Astrocyte of the spinal cord (primary cell): Measurements from ENCODE around the gene GH2.
"Not testable (repeated sequence)": the region's sequence is repeated elsewhere in the genome, so short reads cannot be mapped to it uniquely, and the experiment has no call there.

ENCODE experiments used
- DNase-seq: peaks from one replicate; pipeline ENCODE4 v3.0.0; 2011; ENCODE audit warnings: low read depth, low spot score
- H3K4me3 ChIP-seq: 2 replicates; pipeline ENCODE4 v1.5.1; 2011; ENCODE audit warnings: low read depth, mild to moderate bottlenecking, low read length, moderate library complexity
- in situ Hi-C: cut with HindIII; loops from 2 replicates; pipeline ENCODE4 v1.10.0; 2017; ENCODE audit warnings: low sequenced_read_pairs
- TF ChIP-seq, protein P1 (sequence below): IDR thresholded peaks from 2 replicates; pipeline ENCODE4 v1.5.1; 2012; ENCODE audit warnings: low read depth, mild to moderate bottlenecking, low read length, inconsistent platforms

Gene GH2

DNA sequence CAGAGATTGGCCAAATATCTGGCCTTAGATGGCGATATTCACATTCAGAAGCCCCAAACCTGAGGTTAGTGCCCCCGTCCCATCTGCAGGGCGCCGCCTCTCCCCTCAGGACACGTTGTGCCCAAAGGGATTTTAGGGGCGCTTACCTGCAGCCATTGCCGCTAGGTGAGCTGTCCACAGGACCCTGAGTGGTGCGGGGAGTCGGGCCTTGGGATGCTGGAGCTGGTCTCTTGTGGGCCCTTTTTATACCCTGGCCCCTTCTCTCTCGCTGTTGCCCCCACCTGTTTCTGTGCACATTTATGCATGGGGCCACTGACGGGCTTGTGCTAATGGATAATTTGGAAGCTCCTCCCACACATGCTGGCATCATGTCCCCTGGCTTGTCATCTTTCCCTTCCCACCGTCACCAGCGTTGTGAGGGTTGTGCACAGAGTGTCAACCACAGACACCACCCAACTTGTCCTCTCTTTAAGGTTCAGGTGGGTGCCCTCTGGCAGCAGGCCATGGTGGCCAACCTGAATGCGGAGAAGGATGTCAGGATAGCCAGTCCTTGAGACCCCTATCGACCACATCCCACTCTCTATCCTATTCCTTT, 29.4 kb upstream of the GH2 start, which contains the start of gene CSHL1:
Gene CSHL1, minus strand, starts transcription at position 218 of the 595 bp plus-strand sequence. Its CDS starts 62 bp downstream, at position 156.
- TF ChIP-seq, protein P1, sequence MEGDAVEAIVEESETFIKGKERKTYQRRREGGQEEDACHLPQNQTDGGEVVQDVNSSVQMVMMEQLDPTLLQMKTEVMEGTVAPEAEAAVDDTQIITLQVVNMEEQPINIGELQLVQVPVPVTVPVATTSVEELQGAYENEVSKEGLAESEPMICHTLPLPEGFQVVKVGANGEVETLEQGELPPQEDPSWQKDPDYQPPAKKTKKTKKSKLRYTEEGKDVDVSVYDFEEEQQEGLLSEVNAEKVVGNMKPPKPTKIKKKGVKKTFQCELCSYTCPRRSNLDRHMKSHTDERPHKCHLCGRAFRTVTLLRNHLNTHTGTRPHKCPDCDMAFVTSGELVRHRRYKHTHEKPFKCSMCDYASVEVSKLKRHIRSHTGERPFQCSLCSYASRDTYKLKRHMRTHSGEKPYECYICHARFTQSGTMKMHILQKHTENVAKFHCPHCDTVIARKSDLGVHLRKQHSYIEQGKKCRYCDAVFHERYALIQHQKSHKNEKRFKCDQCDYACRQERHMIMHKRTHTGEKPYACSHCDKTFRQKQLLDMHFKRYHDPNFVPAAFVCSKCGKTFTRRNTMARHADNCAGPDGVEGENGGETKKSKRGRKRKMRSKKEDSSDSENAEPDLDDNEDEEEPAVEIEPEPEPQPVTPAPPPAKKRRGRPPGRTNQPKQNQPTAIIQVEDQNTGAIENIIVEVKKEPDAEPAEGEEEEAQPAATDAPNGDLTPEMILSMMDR = no peak
- no peak within 1 kb of the TSS for H3K4me3 ChIP-seq
- DNase-seq = no peak
- in situ Hi-C loops = no loop called here

DNA sequence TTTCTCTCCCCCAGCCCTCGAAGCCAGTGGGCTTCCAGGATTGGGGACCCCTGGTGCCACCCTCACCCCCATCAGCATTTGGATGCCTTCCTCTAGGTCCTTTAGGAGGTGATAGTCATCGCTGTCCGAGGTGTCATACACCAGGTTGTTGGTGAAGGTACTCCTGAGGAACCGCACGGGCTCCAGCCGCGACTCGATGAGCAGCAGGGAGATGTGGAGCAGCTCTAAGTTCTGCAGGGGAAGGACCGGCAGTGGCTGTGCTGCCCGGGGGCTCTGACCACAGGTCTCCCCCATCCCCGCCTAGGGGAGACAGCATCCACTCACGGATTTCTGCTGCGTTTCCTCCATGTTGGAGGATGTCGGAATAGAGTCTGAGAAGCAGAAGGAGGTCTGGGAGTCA, 28.4 kb upstream of the GH2 start:
- no peak for DNase-seq
- no peak overlapping the region for H3K4me3 ChIP-seq
- in situ Hi-C loops = no loop called here
- TF ChIP-seq, protein P1 = no peak

DNA sequence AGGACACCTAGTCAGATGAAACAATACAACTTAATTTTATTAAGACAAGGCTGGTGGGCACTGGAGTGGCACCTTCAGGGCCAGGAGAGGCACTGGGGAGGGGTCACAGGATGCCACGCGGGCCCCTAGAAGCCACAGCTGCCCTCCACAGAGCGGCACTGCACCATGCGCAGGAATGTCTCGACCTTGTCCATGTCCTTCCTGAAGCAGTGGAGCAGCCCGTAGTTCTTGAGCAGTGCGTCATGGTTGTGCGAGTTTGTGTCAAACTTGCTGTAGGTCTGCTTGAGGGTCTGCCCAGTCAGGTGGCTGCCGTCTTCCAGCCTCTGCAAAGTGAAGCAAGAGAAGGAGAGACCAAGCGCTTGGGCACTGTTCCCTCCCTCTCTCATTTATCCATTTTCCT, 27.8 kb upstream of the GH2 start:
- H3K4me3 ChIP-seq, in situ Hi-C loops, DNase-seq: not testable (repeated sequence)

DNA sequence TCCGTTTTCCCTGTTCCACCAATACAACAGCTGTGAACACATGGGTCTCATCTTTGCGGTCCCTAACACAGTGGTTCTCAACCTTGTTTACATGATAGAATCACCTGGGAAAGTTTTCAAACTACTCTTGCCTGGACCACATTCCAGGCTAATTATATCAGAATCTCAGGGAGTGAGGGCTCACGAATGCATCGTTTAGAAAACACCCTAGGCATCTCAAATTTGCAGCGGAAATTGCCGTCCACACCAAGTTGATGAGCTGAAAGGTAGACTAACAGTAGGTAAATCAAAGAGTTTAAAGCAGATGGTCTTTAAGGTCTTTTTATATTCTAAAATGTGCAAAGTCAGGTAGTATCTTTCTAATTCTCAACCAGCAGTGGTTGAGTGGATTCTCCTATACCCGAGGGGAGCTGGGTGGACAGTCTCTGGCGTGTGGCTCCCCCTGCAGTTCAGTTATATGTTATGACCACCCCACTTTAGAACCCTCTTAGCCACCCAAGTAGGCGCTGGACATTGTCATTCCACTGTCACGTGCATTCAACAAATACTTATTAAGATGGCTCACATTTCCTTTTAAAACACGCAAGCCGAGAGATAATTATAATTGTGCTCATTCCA, 25.5 kb upstream of the GH2 start:
- H3K4me3 ChIP-seq, in situ Hi-C loops: not testable (repeated sequence)
- peak; percentile 5 for DNase-seq
- TF ChIP-seq, protein P1 = peak; percentile 33

DNA sequence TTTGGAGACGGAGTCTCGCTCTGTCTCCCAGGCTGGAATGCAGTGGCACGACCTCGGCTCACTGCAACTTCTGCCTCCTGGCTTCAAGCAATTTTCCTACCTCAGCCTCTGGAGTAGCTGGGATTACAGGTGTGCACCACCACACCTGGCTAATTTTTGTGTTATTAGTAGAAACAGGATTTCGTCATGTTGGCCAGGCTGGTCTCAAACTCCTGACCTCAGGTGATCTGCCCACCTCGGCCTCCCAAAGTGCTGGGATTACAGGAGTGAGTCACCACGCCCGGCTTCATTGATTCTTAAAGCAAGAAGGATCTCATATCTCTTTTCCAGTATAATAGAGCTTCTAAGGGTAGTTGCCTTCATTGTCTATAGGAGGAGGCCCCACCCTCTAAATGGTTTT, 23.1 kb upstream of the GH2 start:
- H3K4me3 ChIP-seq, DNase-seq, in situ Hi-C loops: not testable (repeated sequence)

DNA sequence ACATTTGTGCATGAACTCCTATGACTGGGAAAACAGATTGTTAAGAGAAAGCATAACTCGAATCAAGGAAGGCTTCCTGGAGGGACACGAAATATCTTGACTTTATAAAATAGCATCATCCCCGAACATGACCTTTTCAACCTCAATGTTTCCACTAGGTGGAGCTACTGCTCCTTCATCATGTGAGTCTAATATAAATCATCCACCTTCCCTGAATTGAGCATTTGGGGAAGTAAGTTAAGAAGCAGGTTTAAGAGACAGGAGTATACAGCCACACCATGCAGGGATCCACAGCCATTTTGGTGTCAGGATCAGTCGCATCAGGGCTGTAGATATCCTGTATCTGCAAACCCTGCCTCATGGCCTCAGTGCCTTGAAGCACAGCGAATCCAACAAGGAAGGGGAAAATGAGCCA, 22.1 kb upstream of the GH2 start:
- DNase-seq = peak; percentile 3
- in situ Hi-C loops, H3K4me3 ChIP-seq: not testable (repeated sequence)
- TF ChIP-seq, protein P1 = peak; percentile 34

DNA sequence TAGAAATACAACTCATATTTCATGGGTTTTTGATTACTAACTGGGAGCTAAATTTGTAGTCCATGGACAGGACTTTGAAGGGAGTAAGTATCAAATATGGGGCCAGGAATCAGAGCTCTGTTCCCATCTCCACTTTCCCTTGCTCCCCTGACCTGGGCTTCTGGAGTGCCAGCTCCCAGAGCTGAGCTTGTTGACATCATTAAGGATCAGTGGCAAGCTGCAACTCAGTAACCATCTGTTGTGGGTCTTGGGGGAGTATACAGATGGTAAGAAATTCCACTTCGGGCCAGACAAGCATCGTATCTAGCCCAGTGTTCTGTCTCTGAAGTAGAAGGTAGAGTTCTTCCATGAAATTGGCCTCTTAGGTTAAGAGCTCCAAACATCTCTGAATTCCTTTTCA, 20.2 kb upstream of the GH2 start:
- in situ Hi-C loops, DNase-seq, H3K4me3 ChIP-seq: not testable (repeated sequence)

DNA sequence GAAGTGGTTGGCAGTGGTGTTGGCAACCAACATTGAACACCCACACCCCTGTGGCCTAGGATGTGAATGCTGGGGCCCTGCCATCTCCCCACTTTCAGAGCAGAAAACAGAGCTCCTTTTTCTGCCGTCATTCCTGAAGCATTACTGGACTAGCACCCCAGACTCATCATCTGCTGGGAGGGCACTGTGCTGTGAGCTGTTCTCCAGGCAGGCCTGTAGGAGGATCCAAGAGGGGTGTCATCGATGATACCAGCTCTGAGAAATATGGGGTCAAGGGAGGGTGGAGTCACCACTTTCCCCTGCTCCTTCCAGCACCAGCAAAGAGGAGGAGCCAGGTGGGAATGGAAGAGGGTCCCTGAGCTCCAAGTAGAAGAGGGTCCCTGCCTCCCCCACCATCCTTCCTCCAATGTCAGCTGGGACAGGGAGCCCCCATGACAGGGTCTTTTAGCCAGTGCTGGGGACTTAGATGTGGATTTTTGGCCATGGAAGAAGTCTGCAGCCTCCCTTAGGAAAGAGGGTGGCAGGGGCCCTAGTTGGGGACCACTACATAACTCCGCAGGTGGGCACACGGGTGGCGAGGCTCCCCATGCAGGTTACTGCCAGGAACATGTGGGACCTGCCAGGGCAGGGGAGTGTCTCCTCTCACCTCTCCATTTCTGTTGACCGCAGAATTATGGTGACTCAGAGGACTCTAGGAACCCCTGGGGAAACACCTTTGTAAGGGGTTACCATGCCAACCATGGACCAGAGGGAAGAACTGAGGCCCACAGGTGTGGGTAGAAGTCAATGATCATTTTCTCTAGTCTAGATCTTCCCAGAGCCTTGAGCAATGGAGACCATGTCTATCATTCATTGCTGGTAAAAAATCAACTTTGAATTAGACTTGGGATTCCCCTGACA, 17.4 kb upstream of the GH2 start:
- DNase-seq, H3K4me3 ChIP-seq, in situ Hi-C loops: not testable (repeated sequence)

DNA sequence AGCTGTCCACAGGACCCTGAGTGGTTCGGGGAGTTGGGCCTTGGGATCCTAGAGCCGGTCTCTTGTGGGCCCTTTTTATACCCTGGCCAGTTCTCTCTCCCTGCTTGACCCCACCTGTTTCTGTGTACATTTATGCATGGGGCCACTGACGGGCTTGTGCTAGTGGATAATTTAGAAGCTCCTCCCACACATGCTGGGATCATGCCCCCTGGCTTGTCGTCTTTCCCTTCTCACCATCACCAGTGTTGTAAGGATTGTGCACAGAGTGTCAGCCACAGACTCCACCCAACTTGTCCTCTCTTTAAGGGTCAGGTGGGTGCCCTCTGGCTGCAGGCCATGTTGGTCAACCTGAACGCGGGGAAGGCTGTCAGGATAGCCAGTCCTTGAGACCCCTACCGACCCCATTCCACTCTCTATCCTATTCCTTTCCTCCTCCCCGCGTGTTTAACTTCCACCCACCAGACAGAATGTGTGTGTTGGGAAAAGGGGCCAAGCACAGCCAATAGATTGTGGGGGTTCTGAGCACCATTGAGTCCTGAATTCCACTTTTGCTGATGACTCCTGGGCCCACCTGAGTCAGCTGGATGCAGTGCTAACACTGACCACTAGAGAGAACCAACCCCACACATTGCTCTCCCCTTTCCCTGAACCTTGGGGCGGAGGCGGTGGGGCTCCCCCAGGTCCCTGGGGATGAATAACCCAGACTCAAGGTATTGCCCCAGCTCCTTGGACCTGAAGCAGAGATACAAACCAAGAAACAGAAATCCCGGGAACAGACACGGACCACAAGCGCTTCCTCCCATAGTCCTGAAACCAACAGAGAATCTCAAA, 15.0 kb upstream of the GH2 start, which contains the start of gene CSH1:
Gene CSH1, minus strand, starts transcription at position 51 of the 831 bp plus-strand sequence. CDS start 63 bp downstream, outside the sequence.
- in situ Hi-C loops, DNase-seq, H3K4me3 ChIP-seq: not testable (repeated sequence)

DNA sequence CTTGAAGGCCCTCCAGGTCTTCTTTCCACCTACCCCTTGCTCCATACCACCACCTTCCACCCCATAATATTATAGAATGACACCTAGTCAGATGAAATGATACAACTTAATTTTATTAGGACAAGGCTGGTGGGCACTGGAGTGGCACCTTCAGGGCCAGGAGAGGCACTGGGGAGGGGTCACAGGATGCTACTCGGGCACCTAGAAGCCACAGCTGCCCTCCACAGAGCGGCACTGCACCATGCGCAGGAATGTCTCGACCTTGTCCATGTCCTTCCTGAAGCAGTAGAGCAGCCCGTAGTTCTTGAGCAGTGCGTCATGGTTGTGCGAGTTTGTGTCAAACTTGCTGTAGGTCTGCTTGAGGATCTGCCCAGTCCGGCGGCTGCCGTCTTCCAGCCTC, 13.1 kb upstream of the GH2 start:
- DNase-seq, H3K4me3 ChIP-seq, in situ Hi-C loops: not testable (repeated sequence)

DNA sequence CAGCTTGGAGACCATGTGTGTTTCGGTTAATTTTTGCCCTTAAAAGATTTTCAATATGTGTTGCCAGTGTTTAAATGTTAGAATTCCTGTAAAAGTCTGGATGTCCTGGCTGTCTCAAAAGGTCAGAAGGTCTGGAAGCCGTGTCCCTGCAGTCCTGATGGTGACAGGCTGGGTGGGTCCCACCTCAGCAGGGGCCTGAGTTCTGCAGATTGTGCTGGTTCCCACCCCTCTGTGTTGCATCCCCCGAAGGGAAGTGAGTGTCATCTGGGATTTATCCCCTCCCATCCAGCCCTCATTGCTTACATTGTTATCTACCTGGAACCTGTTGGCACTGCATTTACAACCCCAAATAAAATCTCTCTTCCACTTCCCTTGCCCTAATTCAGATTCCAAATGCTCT, 12.3 kb upstream of the GH2 start:
- in situ Hi-C loops, DNase-seq, H3K4me3 ChIP-seq: not testable (repeated sequence)
